NCI-H446 treated with DMSO at 0.1 percent for 48 hours (cell line): ENCODE results near the gene TM4SF1.

ENCODE experiments used
- DNase-seq: peaks from one replicate; lab custom pipeline; 2025; lab: John Stamatoyannopoulos, UW

The TM4SF1 gene

GRCh38 chr3:149377408-149378364 lies at the start of gene TM4SF1:
Gene TM4SF1 (minus strand): TSS chr3:149377649. CDS start chr3:149377547, 102 bp downstream.
- DNase-seq, result peak; percentile 26

- no peak for DNase-seq
Measured at GRCh38 chr3:149426325-149426724, 48.9 kb upstream of the TM4SF1 start.

GRCh38 chr3:149424918-149425317 lies 47.5 kb upstream of the TM4SF1 start:
- no peak for DNase-seq

GRCh38 chr3:149421764-149422163 lies 44.3 kb upstream of the TM4SF1 start:
- no peak for DNase-seq

- no peak for DNase-seq
Measured at GRCh38 chr3:149419816-149420215, 42.4 kb upstream of the TM4SF1 start.

- DNase-seq, result no peak
Measured at GRCh38 chr3:149417727-149418126, 40.3 kb upstream of the TM4SF1 start.

- no peak for DNase-seq
Measured at GRCh38 chr3:149417174-149417573, 39.7 kb upstream of the TM4SF1 start.

GRCh38 chr3:149415484-149415883 lies 38.0 kb upstream of the TM4SF1 start:
- no peak for DNase-seq

- DNase-seq, result no peak
Measured at GRCh38 chr3:149414557-149415231, 37.2 kb upstream of the TM4SF1 start.

GRCh38 chr3:149411583-149411982 lies 34.1 kb upstream of the TM4SF1 start:
- DNase-seq, result no peak

- DNase-seq, result no peak
Measured at GRCh38 chr3:149409351-149409750, 31.9 kb upstream of the TM4SF1 start.

- DNase-seq, result no peak
Measured at GRCh38 chr3:149407898-149408297, 30.4 kb upstream of the TM4SF1 start.

GRCh38 chr3:149406244-149406752 lies 28.8 kb upstream of the TM4SF1 start:
- DNase-seq, result no peak

- DNase-seq, result no peak
Measured at GRCh38 chr3:149403443-149403842, 26.0 kb upstream of the TM4SF1 start.

GRCh38 chr3:149402481-149402880 lies 25.0 kb upstream of the TM4SF1 start:
- no peak for DNase-seq

GRCh38 chr3:149401926-149402310 lies 24.5 kb upstream of the TM4SF1 start:
- DNase-seq, result no peak

- no peak for DNase-seq
Measured at GRCh38 chr3:149401212-149401925, 23.9 kb upstream of the TM4SF1 start.

- DNase-seq, result no peak
Measured at GRCh38 chr3:149400645-149401044, 23.2 kb upstream of the TM4SF1 start.

- no peak for DNase-seq
Measured at GRCh38 chr3:149398296-149398695, 20.8 kb upstream of the TM4SF1 start.

GRCh38 chr3:149397528-149397927 lies 20.1 kb upstream of the TM4SF1 start:
- DNase-seq, result no peak

GRCh38 chr3:149396476-149396875 lies 19.0 kb upstream of the TM4SF1 start:
- no peak for DNase-seq
